Left lung (tissue), 10 donors: Measurements from ENCODE around the gene TMEM117. TPM values are rescaled to one million over a fixed set of nuclear protein-coding genes. Genes with fewer than 3 reads are reported as not detected.
A peak's percentile ranks its signal among the peaks of the same experiment; 100 is the strongest.

Experiments
- ATAC-seq: fragments of 200-7000 bp; cut with Tn5 transposase; one replicate; pipeline ENCODE4 v1.9.1; 2020; ENCODE audit warnings: moderate library complexity
- DNase-seq, 4 donors: peaks; one replicate each; pipeline ENCODE4 v3.0.0-alpha.2; 2013 to 2020
- H3K27ac ChIP-seq, 2 donors: fragments of 200-600 bp; sonication (generic) in 1 of 2; one replicate each; pipeline versions ENCODE4 v1.5.0 to v1.8.0; 2020 to 2021
- H3K27me3 ChIP-seq, 2 donors: fragments of 200-600 bp; sonication (generic) in 1 of 2; one replicate each; pipeline versions ENCODE4 v1.5.0 to v1.8.0; 2020 to 2021
- H3K36me3 ChIP-seq, 2 donors: fragments of 200-600 bp; sonication (generic) in 1 of 2; one replicate each; pipeline versions ENCODE4 v1.5.0 to v1.8.0; 2020 to 2021
- H3K4me1 ChIP-seq, 2 donors: fragments of 200-600 bp; one replicate each; pipeline ENCODE4 v1.8.0; 2021
- H3K4me3 ChIP-seq, 2 donors: fragments of 200-600 bp; sonication (generic) in 1 of 2; one replicate each; pipeline versions ENCODE4 v1.5.0 to v1.8.0; 2020 to 2021; ENCODE audit warnings: mild to moderate bottlenecking in 1 of 2
- H3K9me3 ChIP-seq, 2 donors: fragments of 200-600 bp; sonication (generic) in 1 of 2; one replicate each; pipeline versions ENCODE4 v1.5.0 to v1.8.0; 2020 to 2021
- intact Hi-C, 2 donors: fragments of 100-400 bp; cut with DNase I; formaldehyde crosslinking; loops; one replicate each; pipeline versions ENCODE4 v1.11.2 to v1.14.2; 2022
- polyA plus RNA-seq, 6 donors: library from polyadenylated mRNA; unstranded; fragments of 120-200 nt; gene quantifications; one replicate each; pipeline ENCODE4 v1.2.1, GENCODE V29; 2013; ENCODE audit not compliant: insufficient read length in 6 of 6
- total RNA-seq, 2 donors: library from RNA; stranded (reverse); fragmentation: NEBNext Ultra II Directional; extraction: Animal tissue kit (Norgen Biotek cat#: 25700); gene quantifications; one replicate each; pipeline ENCODE4 v1.2.1, GENCODE V29; 2021
- TF ChIP-seq, protein P1 (sequence below), 2 donors: fragments of 200-600 bp; sonication (generic) in 1 of 2; IDR thresholded peaks; one replicate each; pipeline versions ENCODE4 v1.5.0 to v1.8.0; 2021; ENCODE audit warnings: antibody characterized with exemption in 2 of 2
- donor health status: DM: no; HTN: yes; CAD: no.
- donor health status: DM: no; HTN: no; CAD: no.

The TMEM117 gene
- total and polyA plus RNA-seq, 8 donors, result 3.9 to 7.9 (median 6.7) TPM

DNA sequence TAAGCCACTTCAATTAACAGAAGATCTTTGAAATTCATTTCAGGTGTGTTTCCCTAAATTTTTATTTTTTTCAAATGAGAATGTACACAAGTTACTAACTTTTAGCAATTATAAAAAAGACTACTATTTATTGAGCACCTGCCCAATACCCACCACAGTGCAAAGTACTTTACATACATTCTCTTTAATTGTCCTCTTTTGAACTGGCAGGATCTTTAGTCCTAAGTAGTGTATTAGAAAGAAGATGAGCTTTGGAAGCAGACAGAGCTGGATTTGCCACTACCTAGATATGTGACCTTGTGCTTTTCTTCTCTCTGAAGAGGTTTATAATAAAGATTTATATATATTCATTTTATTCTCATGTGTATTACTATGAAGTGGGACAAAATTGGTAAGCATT, 63.7 kb downstream of the TMEM117 start:
- Histone ChIP-seq H3K36me3 (no peaks in the 10 kb centered on the region), H3K9me3 (no peaks in the 10 kb centered on the region), H3K4me1 (no peaks in the 10 kb centered on the region), H3K27ac (no peak overlapping the region), H3K27me3 (no peaks in the 10 kb centered on the region), H3K4me3 (no peak overlapping the region)
- ATAC-seq (no peak), DNase-seq (no peak)
- intact Hi-C loops, result no loop called here
- TF ChIP-seq, protein P1, sequence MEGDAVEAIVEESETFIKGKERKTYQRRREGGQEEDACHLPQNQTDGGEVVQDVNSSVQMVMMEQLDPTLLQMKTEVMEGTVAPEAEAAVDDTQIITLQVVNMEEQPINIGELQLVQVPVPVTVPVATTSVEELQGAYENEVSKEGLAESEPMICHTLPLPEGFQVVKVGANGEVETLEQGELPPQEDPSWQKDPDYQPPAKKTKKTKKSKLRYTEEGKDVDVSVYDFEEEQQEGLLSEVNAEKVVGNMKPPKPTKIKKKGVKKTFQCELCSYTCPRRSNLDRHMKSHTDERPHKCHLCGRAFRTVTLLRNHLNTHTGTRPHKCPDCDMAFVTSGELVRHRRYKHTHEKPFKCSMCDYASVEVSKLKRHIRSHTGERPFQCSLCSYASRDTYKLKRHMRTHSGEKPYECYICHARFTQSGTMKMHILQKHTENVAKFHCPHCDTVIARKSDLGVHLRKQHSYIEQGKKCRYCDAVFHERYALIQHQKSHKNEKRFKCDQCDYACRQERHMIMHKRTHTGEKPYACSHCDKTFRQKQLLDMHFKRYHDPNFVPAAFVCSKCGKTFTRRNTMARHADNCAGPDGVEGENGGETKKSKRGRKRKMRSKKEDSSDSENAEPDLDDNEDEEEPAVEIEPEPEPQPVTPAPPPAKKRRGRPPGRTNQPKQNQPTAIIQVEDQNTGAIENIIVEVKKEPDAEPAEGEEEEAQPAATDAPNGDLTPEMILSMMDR (IDR thresholded peaks at IDR 0.05), result no peak

DNA sequence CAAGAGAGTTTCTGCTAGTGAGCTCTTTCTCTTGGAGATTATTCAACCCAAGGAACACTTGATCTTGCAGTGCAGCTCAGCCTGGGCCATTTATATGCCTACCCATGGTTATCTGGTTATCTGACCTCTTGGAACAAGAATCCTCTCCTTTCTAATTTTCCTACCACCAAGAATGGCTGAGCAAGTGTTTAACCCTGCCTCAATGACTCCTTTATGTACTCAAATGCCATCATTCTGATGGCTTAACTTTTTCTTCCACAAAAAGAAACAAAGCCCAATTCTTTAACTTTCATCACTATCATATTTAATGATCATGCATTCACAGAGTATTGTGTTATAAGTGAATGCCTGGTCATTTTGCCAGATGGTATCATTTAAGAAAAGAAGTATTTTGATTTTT, 67.8 kb downstream of the TMEM117 start:
- no peak overlapping the region for H3K27ac ChIP-seq
- intact Hi-C loops, result no loop called here
- H3K9me3 ChIP-seq, result no peaks in the 10 kb centered on the region
- ATAC-seq (no peak), DNase-seq (no peak)
- no peak overlapping the region for H3K4me3 ChIP-seq
- H3K4me1 ChIP-seq, result no peaks in the 10 kb centered on the region
- H3K36me3 ChIP-seq, result no peaks in the 10 kb centered on the region
- no peaks in the 10 kb centered on the region for H3K27me3 ChIP-seq
- TF ChIP-seq, protein P1 (IDR thresholded peaks at IDR 0.05), result no peak

DNA sequence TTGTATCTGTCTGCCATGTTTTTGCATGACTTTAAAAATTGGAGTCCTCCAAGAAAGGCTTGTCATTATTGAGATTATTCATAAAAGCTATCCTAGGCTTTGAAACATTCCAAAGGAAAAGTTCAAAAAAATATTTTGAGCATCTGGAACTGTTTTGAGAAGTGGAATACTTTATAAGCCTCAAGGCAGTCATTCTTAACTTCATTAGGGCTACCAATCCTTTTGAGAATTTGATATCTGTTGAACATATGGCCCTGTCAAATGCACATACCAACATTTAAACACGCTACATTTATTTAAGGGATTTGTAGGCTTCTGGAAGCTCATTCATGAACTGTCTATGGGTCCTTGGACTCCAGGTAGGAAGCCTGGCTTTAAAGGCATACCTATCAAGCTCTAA, 77.0 kb downstream of the TMEM117 start:
- intact Hi-C loops, result no loop called here
- no peaks in the 10 kb centered on the region for H3K9me3 ChIP-seq
- H3K4me1 ChIP-seq, result no peaks in the 10 kb centered on the region
- no peaks in the 10 kb centered on the region for H3K27me3 ChIP-seq
- no peaks in the 10 kb centered on the region for H3K36me3 ChIP-seq
- ATAC-seq, result no peak
- TF ChIP-seq, protein P1 (IDR thresholded peaks at IDR 0.05), result no peak
- no peak overlapping the region for H3K27ac ChIP-seq
- H3K4me3 ChIP-seq, result no peak overlapping the region
- no peak for DNase-seq

DNA sequence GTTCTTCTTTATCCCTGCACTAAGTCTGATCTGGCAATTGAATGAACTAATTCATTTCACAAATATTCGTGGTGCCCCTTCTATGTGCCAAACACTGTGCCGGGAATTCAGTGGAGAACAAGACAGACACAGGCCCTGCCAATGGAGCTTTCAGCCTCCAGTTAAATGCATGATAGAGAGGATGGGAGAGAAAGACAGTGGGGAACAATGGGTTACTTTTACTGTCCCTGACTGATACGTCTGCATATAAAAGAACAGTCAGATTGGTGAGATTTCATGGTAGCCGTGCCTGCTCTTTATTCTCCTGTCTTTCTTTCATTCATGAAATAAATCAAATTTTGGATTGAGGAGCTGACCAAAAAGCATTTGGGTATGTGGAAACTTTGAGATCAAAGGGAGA, 78.5 kb downstream of the TMEM117 start:
- intact Hi-C loops, result no loop called here
- no peak overlapping the region for H3K4me3 ChIP-seq
- no peak overlapping the region for H3K27ac ChIP-seq
- DNase-seq (no peak), ATAC-seq (no peak)
- no peaks in the 10 kb centered on the region for H3K4me1 ChIP-seq
- TF ChIP-seq, protein P1 (IDR thresholded peaks at IDR 0.05), result no peak
- no peaks in the 10 kb centered on the region for H3K9me3 ChIP-seq
- no peaks in the 10 kb centered on the region for H3K36me3 ChIP-seq
- H3K27me3 ChIP-seq, result no peaks in the 10 kb centered on the region

DNA sequence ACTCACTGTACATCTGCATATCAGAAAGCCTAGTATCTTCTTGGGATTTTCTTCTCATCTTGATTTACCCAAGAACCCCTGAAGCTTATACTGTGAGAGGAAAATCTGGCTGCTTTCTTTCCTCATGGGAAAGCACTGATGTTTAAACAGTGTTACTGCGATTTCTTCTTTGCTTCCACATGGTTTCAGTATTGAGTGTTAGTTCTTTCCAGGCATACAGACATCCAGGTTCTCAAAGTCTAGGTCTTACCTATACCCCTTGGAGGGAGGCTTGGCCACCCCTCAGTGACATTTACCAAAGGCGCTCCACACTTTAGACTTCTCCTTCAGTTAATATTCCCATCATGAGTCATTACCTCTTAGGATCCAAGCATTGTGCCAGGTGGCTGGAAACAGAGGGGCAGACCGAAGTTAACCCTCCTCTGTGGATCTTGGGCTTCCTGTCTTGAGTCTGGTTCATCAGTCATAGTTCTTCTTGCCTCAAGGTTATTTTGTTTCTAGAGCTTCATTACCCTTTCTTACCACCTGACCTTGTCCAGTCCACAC, 79.1 kb downstream of the TMEM117 start:
- intact Hi-C loops, result no loop called here
- H3K36me3 ChIP-seq, result no peaks in the 10 kb centered on the region
- H3K27ac ChIP-seq, result no peak overlapping the region
- H3K4me3 ChIP-seq, result no peak overlapping the region
- no peaks in the 10 kb centered on the region for H3K9me3 ChIP-seq
- DNase-seq, result no peak
- no peaks in the 10 kb centered on the region for H3K4me1 ChIP-seq
- ATAC-seq, result peak; percentile 41
- H3K27me3 ChIP-seq, result no peaks in the 10 kb centered on the region
- TF ChIP-seq, protein P1 (IDR thresholded peaks at IDR 0.05), result no peak
